Measurements from ENCODE around the gene ATP2B1.

ATP2B1 gene

DNA sequence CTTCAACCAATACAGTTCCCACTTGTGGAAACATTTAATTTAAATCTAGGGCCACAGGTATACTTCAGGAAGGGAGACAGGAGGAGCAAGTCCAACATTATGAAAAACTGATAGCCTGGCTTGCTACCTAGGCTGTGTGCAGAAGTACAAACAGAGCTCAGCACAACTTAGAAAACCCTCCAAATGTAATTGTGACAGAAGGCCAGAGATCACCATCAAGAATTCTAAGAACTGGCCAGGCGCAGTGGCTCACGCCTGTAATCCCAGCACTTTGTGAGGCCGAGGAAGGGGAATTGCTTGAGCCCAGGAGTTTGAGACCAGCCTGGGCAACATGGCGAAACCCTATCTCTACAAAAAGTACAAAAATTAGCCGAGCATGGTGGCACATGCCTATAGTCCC lies 14.1 kb downstream of the ATP2B1 start:
- Histone ChIP-seq H3K36me3 (replicated peaks) (no peaks in the 10 kb centered on the region), H3K9me3 (no peaks in the 10 kb centered on the region), H3K27me3 (ENCODE audit: low read depth) (no peaks in the 10 kb centered on the region), H3K4me1 (peaks cover 7% of the 10 kb centered on the region), H3K4me3 (no peak overlapping the region)
- in situ Hi-C loops (cut with MboI; ENCODE audit: low sequenced_read_pairs) = no loop called here
- DNase-seq (ENCODE audit: low spot score in 2 of 2) = no peak

DNA sequence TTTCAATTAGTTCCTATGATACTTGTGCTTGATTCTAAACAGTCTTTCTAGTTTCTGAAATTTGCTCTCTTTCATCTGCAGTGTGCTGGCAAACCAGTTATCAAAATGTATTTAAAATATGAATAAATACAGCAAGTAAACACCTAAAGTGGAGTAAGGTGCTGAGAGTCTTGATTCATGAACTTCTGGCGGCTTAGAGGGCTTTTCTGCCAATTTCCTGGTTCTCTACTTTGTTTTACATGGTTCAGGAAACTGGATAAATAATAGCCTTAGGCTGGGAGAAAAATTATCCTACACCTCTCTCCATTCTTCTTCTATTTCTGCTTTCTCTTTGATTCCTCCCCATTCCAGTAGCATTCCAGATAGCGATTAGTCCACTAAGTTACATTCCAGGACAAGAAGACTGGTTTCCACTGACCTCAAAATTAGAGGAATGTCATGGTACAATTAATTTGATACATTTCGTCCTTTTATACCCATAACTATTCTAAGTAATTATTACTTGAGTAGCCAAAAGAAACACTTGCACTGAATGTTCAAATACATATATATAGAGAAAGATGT lies 14.9 kb downstream of the ATP2B1 start:
- Histone ChIP-seq H3K4me1 (peaks cover 7% of the 10 kb centered on the region), H3K9me3 (no peaks in the 10 kb centered on the region), H3K36me3 (replicated peaks) (no peaks in the 10 kb centered on the region), H3K27me3 (ENCODE audit: low read depth) (no peaks in the 10 kb centered on the region), H3K4me3 (no peak overlapping the region)
- in situ Hi-C loops (cut with MboI; ENCODE audit: low sequenced_read_pairs) = no loop called here
- DNase-seq (ENCODE audit: low spot score in 2 of 2) = no peak

DNA sequence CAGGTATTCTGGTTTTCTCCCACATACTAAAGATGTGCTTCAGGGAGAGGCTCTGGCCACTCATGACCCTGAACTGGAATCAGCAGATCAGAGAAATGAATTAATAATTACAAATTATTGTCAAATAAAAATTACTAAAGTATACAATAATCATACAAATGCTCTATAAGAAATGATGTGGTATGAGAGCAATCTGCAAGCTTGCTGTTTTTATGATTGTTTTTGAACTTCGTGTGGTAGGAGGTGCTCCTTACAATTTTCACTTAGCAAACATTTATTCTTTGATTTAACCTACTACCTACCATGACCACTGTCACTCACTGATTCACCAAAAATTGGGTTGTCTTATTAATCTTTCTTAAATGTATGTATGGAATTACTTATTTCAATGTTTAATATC lies 16.2 kb downstream of the ATP2B1 start:
- Histone ChIP-seq H3K4me3 (no peak overlapping the region), H3K36me3 (replicated peaks) (no peaks in the 10 kb centered on the region), H3K4me1 (peaks cover 7% of the 10 kb centered on the region), H3K9me3 (no peaks in the 10 kb centered on the region), H3K27me3 (ENCODE audit: low read depth) (no peaks in the 10 kb centered on the region)
- no peak for DNase-seq (ENCODE audit: low spot score in 2 of 2)
- in situ Hi-C loops (cut with MboI; ENCODE audit: low sequenced_read_pairs) = no loop called here

DNA sequence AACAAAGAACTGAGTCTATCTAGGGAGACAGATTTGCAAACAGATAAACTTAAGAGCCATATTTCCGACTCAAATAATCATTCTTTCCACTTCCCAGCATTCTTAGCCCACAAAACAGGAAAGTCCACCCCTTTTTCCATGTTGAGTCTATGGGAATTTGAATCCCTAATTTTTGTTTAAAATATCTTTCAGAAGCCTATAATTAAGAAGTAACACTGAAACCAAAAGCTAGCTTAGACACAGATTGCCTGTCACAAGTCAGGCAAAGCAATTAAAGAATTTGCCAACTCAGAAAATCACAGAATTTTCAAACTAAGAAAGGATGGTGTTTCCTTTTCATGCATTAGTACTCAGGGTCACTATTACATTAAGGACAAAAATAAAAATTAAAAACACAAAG lies 17.0 kb downstream of the ATP2B1 start:
- H3K27me3 ChIP-seq (ENCODE audit: low read depth) = no peaks in the 10 kb centered on the region
- in situ Hi-C loops (cut with MboI; ENCODE audit: low sequenced_read_pairs) = no loop called here
- no peak for DNase-seq (ENCODE audit: low spot score in 2 of 2)

DNA sequence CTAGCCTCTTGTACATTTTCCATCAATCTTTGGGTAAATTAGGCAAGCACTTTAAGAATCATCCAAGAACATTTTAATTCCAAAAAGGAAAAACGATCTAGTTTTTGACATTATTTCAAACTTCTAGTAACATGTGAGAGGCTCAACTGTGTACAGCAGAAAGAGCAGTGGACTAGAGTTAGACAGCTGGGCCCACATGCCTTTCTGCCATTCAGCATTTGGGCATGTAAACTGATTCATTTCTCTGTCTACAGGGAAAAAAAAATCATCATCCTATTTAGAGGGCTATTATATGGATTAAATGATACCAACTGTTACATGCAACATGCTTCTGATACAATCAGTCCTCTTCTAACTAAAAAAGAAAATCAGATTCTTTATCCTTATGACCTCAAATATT lies 17.7 kb downstream of the ATP2B1 start:
- Histone ChIP-seq H3K27me3 (ENCODE audit: low read depth) (no peaks in the 10 kb centered on the region), H3K4me3 (no peak overlapping the region), H3K36me3 (replicated peaks) (no peaks in the 10 kb centered on the region), H3K9me3 (no peaks in the 10 kb centered on the region), H3K4me1 (no peaks in the 10 kb centered on the region)
- DNase-seq (ENCODE audit: low spot score in 2 of 2) = no peak
- in situ Hi-C loops (cut with MboI; ENCODE audit: low sequenced_read_pairs) = no loop called here

More for the DNA sequence above, 17.0 kb downstream of the ATP2B1 start:
- H3K36me3 ChIP-seq (replicated peaks) = no peaks in the 10 kb centered on the region
- H3K4me3 ChIP-seq = no peak overlapping the region
- no peaks in the 10 kb centered on the region for H3K9me3 ChIP-seq
- peaks cover 7% of the 10 kb centered on the region for H3K4me1 ChIP-seq

GRCh38 chr12:89689306-89689705 lies 19.3 kb downstream of the ATP2B1 start:
- H3K4me3 ChIP-seq = no peak overlapping the region
- H3K36me3 ChIP-seq (replicated peaks) = no peaks in the 10 kb centered on the region
- no peaks in the 10 kb centered on the region for H3K27me3 ChIP-seq (ENCODE audit: low read depth)
- H3K4me1 ChIP-seq = no peaks in the 10 kb centered on the region
- in situ Hi-C loops (cut with MboI; ENCODE audit: low sequenced_read_pairs) = no loop called here
- H3K9me3 ChIP-seq = no peaks in the 10 kb centered on the region
- DNase-seq (ENCODE audit: low spot score in 2 of 2) = no peak

GRCh38 chr12:89686311-89686710 lies 22.3 kb downstream of the ATP2B1 start:
- in situ Hi-C loops (cut with MboI; ENCODE audit: low sequenced_read_pairs) = no loop called here
- H3K36me3 ChIP-seq (replicated peaks) = no peaks in the 10 kb centered on the region

GRCh38 chr12:89685363-89685972 lies 23.2 kb downstream of the ATP2B1 start:
- no peak for DNase-seq (ENCODE audit: low spot score in 2 of 2)
- no peaks in the 10 kb centered on the region; the same call in 1 of the 2 replicates for H3K9me3 ChIP-seq
- H3K27me3 ChIP-seq (ENCODE audit: low read depth) = no peaks in the 10 kb centered on the region
- in situ Hi-C loops (cut with MboI; ENCODE audit: low sequenced_read_pairs) = no loop called here
- H3K36me3 ChIP-seq (replicated peaks) = no peaks in the 10 kb centered on the region
- H3K4me1 ChIP-seq = no peaks in the 10 kb centered on the region
- no peak overlapping the region for H3K4me3 ChIP-seq

More at GRCh38 chr12:89686311-89686710, 22.3 kb downstream of the ATP2B1 start:
- H3K4me3 ChIP-seq = no peak overlapping the region
- no peaks in the 10 kb centered on the region for H3K4me1 ChIP-seq
- DNase-seq (ENCODE audit: low spot score in 2 of 2) = no peak
- no peaks in the 10 kb centered on the region for H3K27me3 ChIP-seq (ENCODE audit: low read depth)
- no peaks in the 10 kb centered on the region for H3K9me3 ChIP-seq

- H3K4me3 ChIP-seq = no peak overlapping the region
- no peak for DNase-seq (ENCODE audit: low spot score in 2 of 2)
- H3K27me3 ChIP-seq (ENCODE audit: low read depth) = no peaks in the 10 kb centered on the region
- no peaks in the 10 kb centered on the region for H3K36me3 ChIP-seq (replicated peaks)
- H3K4me1 ChIP-seq = no peaks in the 10 kb centered on the region
- H3K9me3 ChIP-seq = no peaks in the 10 kb centered on the region; the same call in 1 of the 2 replicates
- in situ Hi-C loops (cut with MboI; ENCODE audit: low sequenced_read_pairs) = no loop called here
Observed at GRCh38 chr12:89684136-89684535, 24.5 kb downstream of the ATP2B1 start.

DNA sequence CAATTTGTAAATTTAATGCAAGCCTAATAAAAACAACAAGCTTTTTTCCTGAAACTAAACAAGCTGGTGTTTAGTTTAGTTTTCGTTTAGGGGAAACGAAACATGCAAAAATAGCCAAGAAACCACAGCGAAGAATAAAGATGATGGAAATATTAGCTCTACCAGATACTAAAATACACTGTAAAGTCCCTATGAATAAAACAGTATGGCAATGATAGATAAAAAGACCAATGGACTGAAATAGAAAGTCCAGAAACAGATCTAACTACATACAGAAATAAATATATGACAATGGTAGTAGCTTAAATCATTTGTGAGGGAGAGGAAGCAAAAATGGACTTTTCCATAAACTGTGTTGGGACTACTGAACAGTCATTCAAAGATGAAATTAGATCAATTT lies 26.4 kb downstream of the ATP2B1 start:
- no peaks in the 10 kb centered on the region for H3K36me3 ChIP-seq (replicated peaks)
- no peak overlapping the region for H3K4me3 ChIP-seq
- H3K4me1 ChIP-seq = peaks cover 3% of the 10 kb centered on the region
- H3K9me3 ChIP-seq = no peaks in the 10 kb centered on the region; the same call in 1 of the 2 replicates
- in situ Hi-C loops (cut with MboI; ENCODE audit: low sequenced_read_pairs) = no loop called here
- DNase-seq (ENCODE audit: low spot score in 2 of 2) = no peak
- no peaks in the 10 kb centered on the region for H3K27me3 ChIP-seq (ENCODE audit: low read depth)

- in situ Hi-C loops (cut with MboI; ENCODE audit: low sequenced_read_pairs) = no loop called here
- DNase-seq (ENCODE audit: low spot score in 2 of 2) = no peak
- peaks cover 3% of the 10 kb centered on the region for H3K4me1 ChIP-seq
- no peaks in the 10 kb centered on the region for H3K27me3 ChIP-seq (ENCODE audit: low read depth)
- no peaks in the 10 kb centered on the region; the same call in 1 of the 2 replicates for H3K9me3 ChIP-seq
- H3K36me3 ChIP-seq (replicated peaks) = no peaks in the 10 kb centered on the region
- no peak overlapping the region for H3K4me3 ChIP-seq
Observed at GRCh38 chr12:89680409-89680808, 28.2 kb downstream of the ATP2B1 start.

GRCh38 chr12:89679631-89680030 lies 29.0 kb downstream of the ATP2B1 start:
- H3K36me3 ChIP-seq (replicated peaks) = no peaks in the 10 kb centered on the region
- DNase-seq (ENCODE audit: low spot score in 2 of 2) = no peak
- H3K4me1 ChIP-seq = peaks cover 3% of the 10 kb centered on the region
- no peaks in the 10 kb centered on the region; the same call in 1 of the 2 replicates for H3K9me3 ChIP-seq
- H3K4me3 ChIP-seq = no peak overlapping the region
- in situ Hi-C loops (cut with MboI; ENCODE audit: low sequenced_read_pairs) = no loop called here
- H3K27me3 ChIP-seq (ENCODE audit: low read depth) = no peaks in the 10 kb centered on the region; the same call in 1 of the 2 replicates

- no peak for DNase-seq (ENCODE audit: low spot score in 2 of 2)
- Histone ChIP-seq H3K4me1 (peaks cover 3% of the 10 kb centered on the region), H3K4me3 (no peak overlapping the region), H3K9me3 (no peaks in the 10 kb centered on the region; the same call in 1 of the 2 replicates), H3K36me3 (replicated peaks) (no peaks in the 10 kb centered on the region), H3K27me3 (ENCODE audit: low read depth) (no peaks in the 10 kb centered on the region; the same call in 1 of the 2 replicates)
- in situ Hi-C loops (cut with MboI; ENCODE audit: low sequenced_read_pairs) = no loop called here
Observed at GRCh38 chr12:89678225-89678624, 30.4 kb downstream of the ATP2B1 start.

GRCh38 chr12:89676930-89677329 lies 31.7 kb downstream of the ATP2B1 start:
- no peak for DNase-seq (ENCODE audit: low spot score in 2 of 2)
- Histone ChIP-seq H3K36me3 (replicated peaks) (no peaks in the 10 kb centered on the region), H3K4me3 (no peak overlapping the region), H3K27me3 (ENCODE audit: low read depth) (no peaks in the 10 kb centered on the region; the same call in 1 of the 2 replicates), H3K9me3 (no peaks in the 10 kb centered on the region; the same call in 1 of the 2 replicates), H3K4me1 (peaks cover 3% of the 10 kb centered on the region)
- in situ Hi-C loops (cut with MboI; ENCODE audit: low sequenced_read_pairs) = no loop called here
